WTC11 (cell line): Measurements from ENCODE around the gene ZNF576. TPM values are rescaled to one million over a fixed set of nuclear protein-coding genes. Genes with fewer than 3 reads are reported as not detected.
A peak's percentile ranks its signal among the peaks of the same experiment; 100 is the strongest.

ENCODE experiments used
- ATAC-seq: fragments of 200-7000 bp; cut with Tn5 transposase; 2 replicates; pipeline ENCODE4 v1.10.0; 2021; ENCODE audit warnings: mild to moderate bottlenecking, moderate library complexity
- CTCF ChIA-PET: fragments of 300-600 bp; sonication (Branson Sonifier 250); formaldehyde crosslinking; loops from one replicate; lab custom pipeline; 2021; ENCODE audit warnings: antibody characterized with exemption; lab: Charles Lee
- POLR2A ChIA-PET: fragments of 350-600 bp; sonication (Branson Sonifier 250); formaldehyde crosslinking; loops from one replicate; lab custom pipeline; 2021; ENCODE audit warnings: antibody characterized with exemption; lab: Charles Lee
- DNase-seq: peaks from one replicate; pipeline ENCODE4 v3.0.0; 2021; ENCODE audit warnings: low spot score
- H3K27ac Mint-ChIP-seq: 2 replicates; pipeline ENCODE4 v1.8.0; 2021; ENCODE audit warnings: mixed read lengths
- H3K27me3 Mint-ChIP-seq: 2 replicates; pipeline ENCODE4 v1.8.0; 2021; ENCODE audit warnings: low read depth, mild to moderate bottlenecking, moderate library complexity, mixed read lengths
- H3K36me3 Mint-ChIP-seq: 2 replicates; pipeline ENCODE4 v1.8.0; 2021; ENCODE audit warnings: mixed read lengths
- H3K4me1 Mint-ChIP-seq: 2 replicates; pipeline ENCODE4 v1.8.0; 2022; ENCODE audit warnings: mixed read lengths
- H3K4me3 Mint-ChIP-seq: 2 replicates; pipeline ENCODE4 v1.8.0; 2021; ENCODE audit warnings: mild to moderate bottlenecking, moderate library complexity, mixed read lengths
- H3K9me3 Mint-ChIP-seq: 2 replicates; pipeline ENCODE4 v1.8.0; 2021; ENCODE audit warnings: mixed read lengths
- ARID4B ChIP-seq: sonication (generic); formaldehyde crosslinking; IDR thresholded peaks from 2 replicates; pipeline ENCODE4 v1.8.0; 2023; ENCODE audit warnings: missing genetic modification reagents, mild to moderate bottlenecking, borderline replicate concordance
- ATF1 ChIP-seq: sonication (generic); formaldehyde crosslinking; IDR thresholded peaks from 2 replicates; pipeline ENCODE4 v1.8.1; 2023; ENCODE audit warnings: mild to moderate bottlenecking, moderate library complexity, missing genetic modification reagents
- ATF2 ChIP-seq: sonication (generic); formaldehyde crosslinking; IDR thresholded peaks from 2 replicates; pipeline ENCODE4 v1.8.1; 2022; ENCODE audit warnings: low read depth, missing genetic modification reagents, borderline replicate concordance
- ATF6 ChIP-seq: sonication (generic); formaldehyde crosslinking; IDR thresholded peaks from 2 replicates; pipeline ENCODE4 v1.8.1; 2023; ENCODE audit warnings: mild to moderate bottlenecking, missing genetic modification reagents
- CDX4 ChIP-seq: fragments of 250-450 bp; sonication (Bioruptor Pico); IDR thresholded peaks from 2 replicates; pipeline ENCODE4 v1.9.0; 2021; ENCODE audit warnings: moderate library complexity, mild to moderate bottlenecking, inconsistent platforms, borderline replicate concordance
- CREM ChIP-seq: sonication (generic); formaldehyde crosslinking; IDR thresholded peaks from 2 replicates; pipeline ENCODE4 v1.8.1; 2022; ENCODE audit warnings: mild to moderate bottlenecking, missing genetic modification reagents, moderate library complexity
- CTCF ChIP-seq: fragments of 200-600 bp; IDR thresholded peaks from 2 replicates; pipeline ENCODE4 v1.8.0; 2022; ENCODE audit warnings: antibody characterized with exemption
- GRHL2 ChIP-seq: fragments of 250-450 bp; sonication (Bioruptor Pico); IDR thresholded peaks from 2 replicates; pipeline ENCODE4 v1.8.0; 2022; ENCODE audit warnings: mild to moderate bottlenecking, moderate library complexity; ENCODE audit not compliant: insufficient replicate concordance, severe bottlenecking
- IRF1 ChIP-seq: sonication (generic); formaldehyde crosslinking; IDR thresholded peaks from 2 replicates; pipeline ENCODE4 v1.8.0; 2023; ENCODE audit warnings: missing genetic modification reagents
- JAZF1 ChIP-seq: fragments of 250-450 bp; sonication (Bioruptor Pico); IDR thresholded peaks from 2 replicates; pipeline ENCODE4 v1.9.0; 2021; ENCODE audit warnings: moderate library complexity, mild to moderate bottlenecking, inconsistent platforms
- JUN ChIP-seq: sonication (generic); formaldehyde crosslinking; IDR thresholded peaks from 2 replicates; pipeline ENCODE4 v1.8.0; 2023; ENCODE audit warnings: mild to moderate bottlenecking, missing genetic modification reagents
- KAT7 ChIP-seq: sonication (generic); formaldehyde crosslinking; IDR thresholded peaks from 2 replicates; pipeline ENCODE4 v1.8.1; 2023; ENCODE audit warnings: missing genetic modification reagents, mild to moderate bottlenecking, borderline replicate concordance
- NFYB ChIP-seq: sonication (generic); formaldehyde crosslinking; conservative IDR thresholded peaks from 2 replicates; pipeline ENCODE4 v1.8.0; 2022; ENCODE audit warnings: low read depth, missing genetic modification reagents
- NR1H2 ChIP-seq: sonication (generic); formaldehyde crosslinking; IDR thresholded peaks from 2 replicates; pipeline ENCODE4 v1.9.0; 2021; ENCODE audit warnings: mild to moderate bottlenecking, moderate library complexity, missing genetic modification reagents
- NR2C2 ChIP-seq: sonication (generic); formaldehyde crosslinking; IDR thresholded peaks from 2 replicates; pipeline ENCODE4 v1.8.0; 2022; ENCODE audit warnings: mild to moderate bottlenecking, missing genetic modification reagents
- OVOL2 ChIP-seq: fragments of 250-450 bp; sonication (Bioruptor Pico); IDR thresholded peaks from 2 replicates; pipeline ENCODE4 v1.9.0; 2021; ENCODE audit warnings: mild to moderate bottlenecking, borderline replicate concordance
- RORB ChIP-seq: fragments of 250-450 bp; sonication (Bioruptor Pico); IDR thresholded peaks from 2 replicates; pipeline ENCODE4 v1.9.0; 2021; ENCODE audit warnings: mild to moderate bottlenecking
- SOX15 ChIP-seq: fragments of 250-450 bp; sonication (Bioruptor Pico); IDR thresholded peaks from 2 replicates; pipeline ENCODE4 v1.9.0; 2021; ENCODE audit warnings: mild to moderate bottlenecking
- TEAD1 ChIP-seq: sonication (generic); formaldehyde crosslinking; IDR thresholded peaks from 2 replicates; pipeline ENCODE4 v1.8.0; 2022; ENCODE audit warnings: mild to moderate bottlenecking, missing genetic modification reagents
- TP53 ChIP-seq: sonication (generic); formaldehyde crosslinking; IDR thresholded peaks from 2 replicates; pipeline ENCODE4 v1.8.1; 2023; ENCODE audit warnings: mild to moderate bottlenecking, missing genetic modification reagents
- ZNF396 ChIP-seq: fragments of 250-450 bp; sonication (Bioruptor Pico); IDR thresholded peaks from 2 replicates; pipeline ENCODE4 v1.8.0; 2021; ENCODE audit warnings: mild to moderate bottlenecking, moderate library complexity, borderline replicate concordance
- ZNF416 ChIP-seq: fragments of 250-450 bp; sonication (Bioruptor Pico); IDR thresholded peaks from 2 replicates; pipeline ENCODE4 v1.9.0; 2021; ENCODE audit warnings: mild to moderate bottlenecking, inconsistent platforms
- ZNF423 ChIP-seq: fragments of 250-450 bp; sonication (Bioruptor Pico); IDR thresholded peaks from 2 replicates; pipeline ENCODE4 v2.1.2; 2022; ENCODE audit warnings: mild to moderate bottlenecking, moderate library complexity
- ZNF425 ChIP-seq: fragments of 250-450 bp; sonication (Bioruptor Pico); conservative IDR thresholded peaks from 2 replicates; pipeline ENCODE4 v1.9.0; 2021; ENCODE audit warnings: mild to moderate bottlenecking
- total RNA-seq: library from RNA; stranded (reverse); gene quantifications from 3 replicates; pipeline ENCODE4 v1.2.3, GENCODE V29; 2021

Gene ZNF576
- total RNA-seq, 1 experiment from 2014 or later, result 15.9 TPM

GRCh38 chr19:43581467-43581866 is 14.9 kb upstream of the ZNF576 start:
- TF ChIP-seq ZNF396 (CRISPR knock-in tag) (no peak), TP53 (CRISPR knock-in tag) (no peak), TEAD1 (CRISPR knock-in tag) (no peak), ATF1 (CRISPR knock-in tag) (no peak), JUN (CRISPR knock-in tag) (no peak), ARID4B (CRISPR knock-in tag) (no peak), ZNF423 (CRISPR knock-in tag) (no peak), ZNF416 (no peak), IRF1 (CRISPR knock-in tag) (no peak), ATF2 (no peak), KAT7 (CRISPR knock-in tag) (no peak), NR2C2 (CRISPR knock-in tag) (no peak), CDX4 (CRISPR knock-in tag) (no peak)
- ChIA-PET POLR2A (no interaction called here), CTCF (interaction anchor here (1.3 to 8.3 kb wide), 3 partner anchors 13 to 81 kb away, joined by 5 to 53 read pairs (median 17); partner anchors contain the start of genes IRGQ and ZNF576)
- H3K4me3 Mint-ChIP-seq, result peak overlapping the region; percentile 91
- no peak for ATAC-seq
- no peak overlapping the region for H3K27ac Mint-ChIP-seq
- H3K9me3 Mint-ChIP-seq, result no peaks in the 10 kb centered on the region
- H3K36me3 Mint-ChIP-seq, result peaks cover 7% of the 10 kb centered on the region; the same call in 1 of the 2 replicates
- no peaks in the 10 kb centered on the region; the same call in none of the 2 replicates for H3K27me3 Mint-ChIP-seq
- H3K4me1 Mint-ChIP-seq, result peaks cover 35% of the 10 kb centered on the region
- DNase-seq, result no peak

GRCh38 chr19:43582495-43582894 is 13.9 kb upstream of the ZNF576 start:
- ChIA-PET POLR2A (no interaction called here), CTCF (interaction anchor here (1.4 to 8.3 kb wide), 4 partner anchors 12 to 135 kb away, joined by 3 to 53 read pairs (median 11); partner anchors contain the start of genes IRGQ and ZNF576)
- no peak for ATAC-seq
- peaks cover 28% of the 10 kb centered on the region for H3K4me1 Mint-ChIP-seq
- peaks cover 7% of the 10 kb centered on the region; the same call in 1 of the 2 replicates for H3K36me3 Mint-ChIP-seq
- no peaks in the 10 kb centered on the region; the same call in 1 of the 2 replicates for H3K27me3 Mint-ChIP-seq
- no peak for DNase-seq
- no peak overlapping the region for H3K27ac Mint-ChIP-seq
- no peak overlapping the region for H3K4me3 Mint-ChIP-seq
- H3K9me3 Mint-ChIP-seq, result no peaks in the 10 kb centered on the region
- TF ChIP-seq GRHL2 (CRISPR knock-in tag) (no peak), NR1H2 (no peak), CTCF (no peak), RORB (CRISPR knock-in tag) (no peak), CREM (no peak), ZNF425 (CRISPR knock-in tag) (no peak), NFYB (CRISPR knock-in tag) (no peak), JAZF1 (no peak), SOX15 (CRISPR knock-in tag) (no peak), ATF6 (CRISPR knock-in tag) (no peak), OVOL2 (CRISPR knock-in tag) (no peak)
